Measurements from ENCODE around the gene MCM8. TPM values are rescaled to one million over a fixed set of nuclear protein-coding genes. Genes with fewer than 3 reads are reported as not detected.

Gene MCM8
- total RNA-seq, 2 donors from 2014 or later, result 4.0 to 4.2 TPM

DNA sequence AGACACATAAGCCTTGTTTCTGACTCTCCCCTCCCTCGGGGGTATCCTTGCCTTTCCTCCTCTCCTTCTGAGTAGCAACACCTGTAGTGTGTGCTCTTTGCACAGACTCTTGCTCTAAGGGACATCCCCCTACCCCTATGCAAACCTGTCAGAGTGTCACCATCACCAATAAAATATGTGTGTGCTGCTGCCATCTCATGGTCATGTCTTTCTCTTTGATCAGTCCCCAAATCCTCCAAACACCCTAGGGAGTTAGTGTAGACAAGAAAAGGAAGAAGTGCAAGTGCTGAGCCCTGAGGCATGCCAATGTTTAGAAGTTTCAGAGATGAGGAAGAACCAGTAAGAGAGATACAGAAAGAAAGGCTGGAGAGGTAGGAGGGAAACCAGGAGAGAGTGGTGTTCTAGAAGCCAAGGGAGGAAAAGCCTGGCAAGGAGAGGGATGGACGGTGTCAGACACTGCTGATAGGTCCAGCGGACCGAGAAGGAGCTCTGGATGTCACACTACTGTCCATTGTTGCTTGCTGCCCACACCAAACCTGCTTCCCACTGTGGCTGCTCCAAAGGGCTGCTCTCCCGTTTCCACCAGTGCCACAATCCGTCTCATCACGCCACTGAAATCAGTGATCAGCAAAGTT lies 16.5 kb upstream of the MCM8 start:
- peaks cover 10% of the 10 kb centered on the region for H3K36me3 ChIP-seq
- TF ChIP-seq, protein P1, sequence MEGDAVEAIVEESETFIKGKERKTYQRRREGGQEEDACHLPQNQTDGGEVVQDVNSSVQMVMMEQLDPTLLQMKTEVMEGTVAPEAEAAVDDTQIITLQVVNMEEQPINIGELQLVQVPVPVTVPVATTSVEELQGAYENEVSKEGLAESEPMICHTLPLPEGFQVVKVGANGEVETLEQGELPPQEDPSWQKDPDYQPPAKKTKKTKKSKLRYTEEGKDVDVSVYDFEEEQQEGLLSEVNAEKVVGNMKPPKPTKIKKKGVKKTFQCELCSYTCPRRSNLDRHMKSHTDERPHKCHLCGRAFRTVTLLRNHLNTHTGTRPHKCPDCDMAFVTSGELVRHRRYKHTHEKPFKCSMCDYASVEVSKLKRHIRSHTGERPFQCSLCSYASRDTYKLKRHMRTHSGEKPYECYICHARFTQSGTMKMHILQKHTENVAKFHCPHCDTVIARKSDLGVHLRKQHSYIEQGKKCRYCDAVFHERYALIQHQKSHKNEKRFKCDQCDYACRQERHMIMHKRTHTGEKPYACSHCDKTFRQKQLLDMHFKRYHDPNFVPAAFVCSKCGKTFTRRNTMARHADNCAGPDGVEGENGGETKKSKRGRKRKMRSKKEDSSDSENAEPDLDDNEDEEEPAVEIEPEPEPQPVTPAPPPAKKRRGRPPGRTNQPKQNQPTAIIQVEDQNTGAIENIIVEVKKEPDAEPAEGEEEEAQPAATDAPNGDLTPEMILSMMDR (IDR thresholded peaks at IDR 0.05), result peak in 1 of 2 donors; percentile 49
- H3K27me3 ChIP-seq, result no peaks in the 10 kb centered on the region
- no peaks in the 10 kb centered on the region for H3K4me1 ChIP-seq
- H3K4me3 ChIP-seq, result no peak overlapping the region
- H3K9me3 ChIP-seq, result no peaks in the 10 kb centered on the region
- no peak for DNase-seq (ENCODE audit: low spot score)
- H3K27ac ChIP-seq, result no peak overlapping the region

DNA sequence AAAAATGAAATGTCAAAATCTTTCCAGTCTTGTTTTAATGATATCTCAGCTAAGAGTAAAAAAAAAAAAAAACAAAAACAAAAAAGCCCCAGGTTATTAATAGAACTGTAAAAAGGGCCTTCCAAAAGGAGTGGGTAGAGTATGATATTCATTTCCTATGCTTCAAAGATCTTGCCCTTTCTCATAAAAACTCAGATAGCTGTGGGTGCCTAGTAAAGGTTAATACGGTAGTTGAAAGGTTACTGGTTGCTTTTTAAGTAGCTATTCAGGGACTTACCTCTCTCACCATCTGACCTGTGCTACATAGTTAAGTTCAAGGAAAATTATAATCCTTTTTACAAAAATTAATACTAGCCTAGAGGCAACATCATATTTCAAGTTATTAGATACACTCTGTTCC lies 15.1 kb upstream of the MCM8 start:
- no peak overlapping the region for H3K4me3 ChIP-seq
- no peak overlapping the region for H3K27ac ChIP-seq
- TF ChIP-seq, protein P1 (IDR thresholded peaks at IDR 0.05), result no peak
- peaks cover 23% of the 10 kb centered on the region for H3K36me3 ChIP-seq
- DNase-seq (ENCODE audit: low spot score), result no peak
- H3K9me3 ChIP-seq, result no peaks in the 10 kb centered on the region
- H3K27me3 ChIP-seq, result no peaks in the 10 kb centered on the region
- H3K4me1 ChIP-seq, result no peaks in the 10 kb centered on the region

DNA sequence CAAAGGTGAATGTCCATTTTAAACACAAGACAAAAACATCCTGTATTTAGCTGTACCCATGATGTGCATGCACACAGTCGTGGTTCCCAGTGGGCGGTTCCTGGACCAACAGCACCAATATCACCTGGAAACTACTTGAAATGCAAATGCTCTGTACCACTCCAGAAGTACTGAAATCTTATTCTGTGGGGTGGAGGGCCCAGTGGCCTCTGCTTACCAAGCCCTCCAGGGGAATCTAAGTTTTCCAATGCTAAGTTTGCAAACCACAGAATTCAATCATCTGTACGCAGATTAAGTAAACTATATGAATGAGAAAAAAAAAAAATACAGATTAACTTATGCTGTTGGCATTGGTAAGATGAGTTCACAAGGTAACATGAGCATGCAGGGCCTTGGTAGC lies 14.2 kb upstream of the MCM8 start:
- Histone ChIP-seq H3K4me1 (no peaks in the 10 kb centered on the region), H3K9me3 (no peaks in the 10 kb centered on the region), H3K36me3 (peaks cover 32% of the 10 kb centered on the region), H3K27me3 (no peaks in the 10 kb centered on the region), H3K4me3 (no peak overlapping the region), H3K27ac (no peak overlapping the region)
- no peak for DNase-seq (ENCODE audit: low spot score)
- TF ChIP-seq, protein P1 (IDR thresholded peaks at IDR 0.05), result no peak

DNA sequence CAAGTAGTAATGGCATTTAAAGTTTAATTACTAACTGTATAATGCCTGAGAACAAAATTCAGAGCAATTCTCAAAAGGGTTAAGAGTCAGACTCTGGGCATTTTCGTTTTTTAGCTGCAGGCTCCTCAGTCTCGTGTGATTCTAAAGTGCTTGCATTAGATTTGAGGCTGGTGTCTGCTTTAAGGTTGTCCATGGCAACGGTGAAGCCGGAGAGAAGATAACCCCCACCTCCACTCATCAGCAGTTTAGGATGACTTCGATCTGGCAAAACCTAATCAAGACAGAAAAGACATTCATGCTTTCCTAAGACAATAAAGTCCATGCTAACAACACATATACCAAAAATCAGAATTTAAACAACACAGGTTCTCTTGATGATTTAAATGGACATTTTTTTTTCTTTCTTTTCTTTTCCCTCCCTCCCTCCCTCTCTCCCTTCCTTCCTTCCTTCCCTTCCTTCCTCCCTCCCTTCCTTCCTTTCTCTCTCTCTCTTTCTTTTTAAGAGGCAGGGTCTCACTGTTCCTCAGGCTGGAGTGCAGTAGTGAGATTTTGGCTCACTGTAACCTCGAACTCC lies 11.9 kb upstream of the MCM8 start:
- no peak overlapping the region for H3K4me3 ChIP-seq
- DNase-seq (ENCODE audit: low spot score), result no peak
- no peaks in the 10 kb centered on the region for H3K4me1 ChIP-seq
- H3K27ac ChIP-seq, result no peak overlapping the region
- TF ChIP-seq, protein P1 (IDR thresholded peaks at IDR 0.05), result no peak
- H3K9me3 ChIP-seq, result no peaks in the 10 kb centered on the region
- H3K27me3 ChIP-seq, result no peaks in the 10 kb centered on the region
- H3K36me3 ChIP-seq, result peaks cover 55% of the 10 kb centered on the region

DNA sequence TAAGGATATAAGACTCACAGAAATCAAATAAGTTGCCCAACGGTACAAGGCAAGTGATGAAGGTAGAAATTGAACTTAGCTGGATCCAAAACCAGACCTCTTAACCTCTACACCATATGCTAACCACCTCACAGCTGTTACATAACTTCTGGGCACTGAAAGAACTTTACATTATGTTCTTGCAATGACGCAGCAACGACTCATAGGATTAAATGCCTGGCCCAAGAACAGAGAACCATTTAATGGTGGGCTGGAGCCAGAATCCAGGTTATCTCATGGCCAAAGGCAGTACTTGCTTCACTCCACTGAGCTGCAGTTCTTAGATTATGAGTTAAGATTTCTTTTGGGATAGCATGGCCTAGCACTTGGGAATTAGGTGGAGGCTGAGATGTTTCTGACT lies 4.5 kb upstream of the MCM8 start:
- no peaks in the 10 kb centered on the region for H3K9me3 ChIP-seq
- H3K4me3 ChIP-seq, result no peak overlapping the region
- H3K36me3 ChIP-seq, result peaks cover 54% of the 10 kb centered on the region
- no peak overlapping the region for H3K27ac ChIP-seq
- no peaks in the 10 kb centered on the region for H3K27me3 ChIP-seq
- no peak for DNase-seq (ENCODE audit: low spot score)
- TF ChIP-seq, protein P1 (IDR thresholded peaks at IDR 0.05), result no peak
- peaks cover 0 to 12% of the 10 kb centered on the region in 2 donors for H3K4me1 ChIP-seq

DNA sequence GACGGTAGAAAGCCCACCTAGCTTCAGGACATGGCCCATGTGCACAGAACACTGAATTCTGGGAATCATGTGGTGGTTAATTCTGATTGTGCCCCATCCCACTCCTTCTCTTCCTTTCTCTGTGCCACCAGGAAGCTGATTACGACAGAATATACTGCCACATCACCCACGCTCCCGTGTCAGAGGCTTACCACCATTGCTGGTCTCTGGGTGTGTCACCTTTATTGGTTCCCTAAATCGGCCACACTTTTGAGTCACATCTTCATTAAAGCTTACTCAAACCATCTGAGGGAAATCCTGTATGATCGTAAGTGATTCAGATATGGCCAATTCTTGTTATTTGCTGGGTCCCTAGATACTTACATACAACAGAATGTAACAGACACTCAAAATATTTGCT lies 3.2 kb upstream of the MCM8 start:
- Histone ChIP-seq H3K27me3 (no peaks in the 10 kb centered on the region), H3K27ac (no peak overlapping the region), H3K36me3 (peaks cover 41% of the 10 kb centered on the region), H3K4me3 (no peak overlapping the region), H3K4me1 (peaks cover 0 to 19% of the 10 kb centered on the region in 2 donors), H3K9me3 (no peaks in the 10 kb centered on the region)
- TF ChIP-seq, protein P1 (IDR thresholded peaks at IDR 0.05), result no peak
- no peak for DNase-seq (ENCODE audit: low spot score)
